SJSA1 (cell line): ENCODE results near the gene CFD. TPM values are rescaled to one million over a fixed set of nuclear protein-coding genes. Genes with fewer than 3 reads are reported as not detected.
A peak's percentile ranks its signal among the peaks of the same experiment; 100 is the strongest.
"Not testable (repeated sequence)": the region's sequence is repeated elsewhere in the genome, so short reads cannot be mapped to it uniquely, and the experiment has no call there.

Experiments
- DNase-seq, 2 experiments: peaks; one replicate each; pipeline ENCODE4 v3.0.0-alpha.2; 2015 to 2020; ENCODE audit warnings: low spot score in 2 of 2, low read depth in 1 of 2
- H3K27ac ChIP-seq: fragments of 250-450 bp; sonication (Bioruptor Pico); 2 replicates; pipeline ENCODE4 v1.5.1; 2020; ENCODE audit warnings: mild to moderate bottlenecking, moderate library complexity
- H3K27me3 ChIP-seq: fragments of 250-450 bp; sonication (Bioruptor Pico); replicated peaks from 2 replicates; pipeline ENCODE4 v1.5.1; 2020; ENCODE audit warnings: mild to moderate bottlenecking, moderate library complexity
- H3K36me3 ChIP-seq: fragments of 250-450 bp; sonication (Bioruptor Pico); 2 replicates; pipeline ENCODE4 v1.5.1; 2020; ENCODE audit warnings: mild to moderate bottlenecking
- H3K4me1 ChIP-seq: fragments of 250-450 bp; sonication (Bioruptor Pico); replicated peaks from 2 replicates; pipeline ENCODE4 v1.6.1; 2021; ENCODE audit warnings: mild to moderate bottlenecking
- H3K4me3 ChIP-seq: fragments of 250-450 bp; sonication (Bioruptor Pico); 2 replicates; pipeline ENCODE4 v1.5.1; 2020; ENCODE audit warnings: mild to moderate bottlenecking
- H3K9me3 ChIP-seq: fragments of 250-450 bp; sonication (Bioruptor Pico); replicated peaks from 2 replicates; pipeline ENCODE4 v1.5.1; 2020; ENCODE audit warnings: mild to moderate bottlenecking
- total RNA-seq: library from RNA; depleted of rRNA; stranded (reverse); fragments of >200 nt; shearing (Covaris generic); gene quantifications from 2 replicates; pipeline ENCODE4 v1.2.3, GENCODE V29; 2014

Gene CFD
- total RNA-seq, 1 experiment from 2014 or later, result 3.3 TPM

GRCh38 chr19:835210-835810 lies 24.2 kb upstream of the CFD start:
- DNase-seq, result no peak

GRCh38 chr19:840519-841206 lies 18.8 kb upstream of the CFD start, which contains the start of gene PRTN3:
PRTN3 (plus strand) TSS chr19:840999; CDS start chr19:841009, 10 bp downstream.
- H3K4me1 ChIP-seq, result peaks cover 13% of the 10 kb centered on the region
- no peaks in the 10 kb centered on the region for H3K9me3 ChIP-seq
- no peak within 1 kb of the TSS for H3K27ac ChIP-seq
- peaks cover 24% of the 10 kb centered on the region for H3K27me3 ChIP-seq
- DNase-seq, result no peak
- no peaks in the 10 kb centered on the region for H3K36me3 ChIP-seq
- H3K4me3 ChIP-seq, result no peak within 1 kb of the TSS

More at GRCh38 chr19:835210-835810, 24.2 kb upstream of the CFD start:
- H3K27ac ChIP-seq, result no peak overlapping the region
- no peaks in the 10 kb centered on the region for H3K36me3 ChIP-seq
- no peaks in the 10 kb centered on the region for H3K9me3 ChIP-seq
- no peak overlapping the region for H3K4me3 ChIP-seq
- peaks cover 5% of the 10 kb centered on the region for H3K4me1 ChIP-seq
- H3K27me3 ChIP-seq, result no peaks in the 10 kb centered on the region; the same call in 1 of the 2 replicates

GRCh38 chr19:842802-843179 lies 16.7 kb upstream of the CFD start:
- not testable (repeated sequence) for DNase-seq, H3K4me3 ChIP-seq, H3K9me3 ChIP-seq, H3K36me3 ChIP-seq, H3K27ac ChIP-seq
- H3K4me1 ChIP-seq, result peaks cover 13% of the 10 kb centered on the region
- H3K27me3 ChIP-seq, result peaks cover 38% of the 10 kb centered on the region

GRCh38 chr19:843180-843835 lies 16.2 kb upstream of the CFD start:
- Histone ChIP-seq H3K4me3 (no peak overlapping the region), H3K36me3 (no peaks in the 10 kb centered on the region), H3K4me1 (peaks cover 13% of the 10 kb centered on the region), H3K27me3 (peaks cover 40% of the 10 kb centered on the region), H3K9me3 (no peaks in the 10 kb centered on the region), H3K27ac (no peak overlapping the region)
- no peak for DNase-seq

- no peak overlapping the region for H3K27ac ChIP-seq
- H3K4me1 ChIP-seq, result peaks cover 9% of the 10 kb centered on the region
- no peak overlapping the region for H3K4me3 ChIP-seq
- H3K27me3 ChIP-seq, result peaks cover 40% of the 10 kb centered on the region
- no peaks in the 10 kb centered on the region for H3K9me3 ChIP-seq
- H3K36me3 ChIP-seq, result no peaks in the 10 kb centered on the region
- DNase-seq, result no peak
Measured at GRCh38 chr19:843836-844545, 15.5 kb upstream of the CFD start.

- Histone ChIP-seq H3K36me3 (no peaks in the 10 kb centered on the region), H3K4me1 (peaks cover 8% of the 10 kb centered on the region), H3K9me3 (no peaks in the 10 kb centered on the region), H3K4me3 (no peak overlapping the region), H3K27ac (no peak overlapping the region), H3K27me3 (peaks cover 40% of the 10 kb centered on the region)
- no peak for DNase-seq
Measured at GRCh38 chr19:844546-844971, 14.9 kb upstream of the CFD start.

GRCh38 chr19:845707-846521 lies 13.6 kb upstream of the CFD start:
- DNase-seq, result no peak
- no peak overlapping the region for H3K4me3 ChIP-seq
- H3K27me3 ChIP-seq, result peaks cover 40% of the 10 kb centered on the region
- H3K36me3 ChIP-seq, result no peaks in the 10 kb centered on the region
- no peak overlapping the region for H3K27ac ChIP-seq
- no peaks in the 10 kb centered on the region for H3K9me3 ChIP-seq
- H3K4me1 ChIP-seq, result peaks cover 14% of the 10 kb centered on the region

GRCh38 chr19:848386-848921 lies 11.0 kb upstream of the CFD start:
- H3K4me1 ChIP-seq, result peaks cover 11% of the 10 kb centered on the region
- peaks cover 30% of the 10 kb centered on the region for H3K27me3 ChIP-seq
- no peaks in the 10 kb centered on the region for H3K36me3 ChIP-seq
- no peak overlapping the region for H3K4me3 ChIP-seq
- H3K27ac ChIP-seq, result no peak overlapping the region
- no peaks in the 10 kb centered on the region for H3K9me3 ChIP-seq
- DNase-seq, result no peak

- not testable (repeated sequence) for H3K4me1 ChIP-seq, DNase-seq, H3K36me3 ChIP-seq, H3K27ac ChIP-seq, H3K9me3 ChIP-seq, H3K4me3 ChIP-seq
- peaks cover 25% of the 10 kb centered on the region for H3K27me3 ChIP-seq
Measured at GRCh38 chr19:849195-849594, 10.3 kb upstream of the CFD start.

- Histone ChIP-seq H3K4me3 (no peak overlapping the region), H3K27ac (no peak overlapping the region), H3K36me3 (no peaks in the 10 kb centered on the region), H3K27me3 (peaks cover 16% of the 10 kb centered on the region), H3K4me1 (peaks cover 7% of the 10 kb centered on the region), H3K9me3 (no peaks in the 10 kb centered on the region)
- DNase-seq, result peak; percentile 42 to 69
Measured at GRCh38 chr19:850221-850978, 9.1 kb upstream of the CFD start.

- no peak overlapping the region for H3K4me3 ChIP-seq
- peaks cover 7% of the 10 kb centered on the region for H3K4me1 ChIP-seq
- no peaks in the 10 kb centered on the region for H3K36me3 ChIP-seq
- H3K27me3 ChIP-seq, result peaks cover 13% of the 10 kb centered on the region
- no peak overlapping the region for H3K27ac ChIP-seq
- no peaks in the 10 kb centered on the region for H3K9me3 ChIP-seq
- no peak for DNase-seq
Measured at GRCh38 chr19:850979-851335, 8.5 kb upstream of the CFD start.

- Histone ChIP-seq H3K9me3 (no peaks in the 10 kb centered on the region), H3K36me3 (no peaks in the 10 kb centered on the region), H3K27me3 (peaks cover 3% of the 10 kb centered on the region; the same call in 1 of the 2 replicates), H3K4me1 (peaks cover 7% of the 10 kb centered on the region), H3K27ac (no peak within 1 kb of the TSS), H3K4me3 (no peak within 1 kb of the TSS)
- DNase-seq, result no peak
Measured at GRCh38 chr19:852136-853013, 7.1 kb upstream of the CFD start, which contains the start of gene ELANE. ELANE (plus strand) TSS chr19:852303; CDS start chr19:852329, 26 bp downstream.
